Measurements from ENCODE around the gene POU6F2.

The POU6F2 gene

GRCh38 chr7:39415091-39415787 lies 437.5 kb downstream of the POU6F2 start:
- no peak for DNase-seq

DNA sequence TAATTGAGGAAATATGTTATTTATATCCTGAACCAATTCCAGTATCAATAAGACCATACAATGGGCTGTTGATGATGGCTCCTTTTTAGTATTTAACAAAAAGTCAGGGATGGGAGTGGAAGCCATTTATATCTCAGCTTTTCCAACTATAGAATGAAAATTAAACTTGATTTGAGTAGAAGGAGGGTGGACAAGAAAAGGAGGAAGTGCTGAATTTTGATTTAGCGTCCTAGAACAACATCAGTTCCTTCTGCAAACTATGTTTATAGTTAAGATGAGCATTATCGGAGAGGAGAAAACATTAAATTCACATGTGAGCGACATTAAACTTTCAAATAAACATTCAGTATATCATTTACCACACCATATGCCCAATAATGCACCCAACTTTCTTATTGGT lies 439.2 kb downstream of the POU6F2 start:
- DNase-seq: no peak

DNA sequence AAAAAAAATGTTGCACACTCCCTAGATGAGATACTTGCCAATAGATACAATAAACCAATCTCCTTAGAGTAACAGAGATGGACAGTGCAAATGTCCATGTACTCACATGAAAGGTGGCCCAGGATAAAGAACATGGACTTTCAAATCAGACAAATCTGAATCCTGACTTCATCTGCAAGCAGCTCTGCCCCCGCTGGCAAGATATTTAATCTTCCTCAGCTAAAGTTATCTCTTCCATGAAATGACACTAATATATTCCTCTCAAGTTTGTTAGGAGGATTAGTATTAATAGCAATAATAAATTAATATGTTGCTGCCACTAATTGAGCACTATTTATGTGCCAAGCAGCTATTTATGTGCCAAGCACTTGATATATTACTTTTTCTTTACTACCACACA lies 439.9 kb downstream of the POU6F2 start:
- no peak for DNase-seq

- no peak for DNase-seq
Observed at GRCh38 chr7:39421251-39421650, 443.5 kb downstream of the POU6F2 start.

GRCh38 chr7:39421661-39422060 lies 444.0 kb downstream of the POU6F2 start:
- no peak for DNase-seq

GRCh38 chr7:39428221-39428620 lies 450.5 kb downstream of the POU6F2 start:
- DNase-seq: no peak

DNA sequence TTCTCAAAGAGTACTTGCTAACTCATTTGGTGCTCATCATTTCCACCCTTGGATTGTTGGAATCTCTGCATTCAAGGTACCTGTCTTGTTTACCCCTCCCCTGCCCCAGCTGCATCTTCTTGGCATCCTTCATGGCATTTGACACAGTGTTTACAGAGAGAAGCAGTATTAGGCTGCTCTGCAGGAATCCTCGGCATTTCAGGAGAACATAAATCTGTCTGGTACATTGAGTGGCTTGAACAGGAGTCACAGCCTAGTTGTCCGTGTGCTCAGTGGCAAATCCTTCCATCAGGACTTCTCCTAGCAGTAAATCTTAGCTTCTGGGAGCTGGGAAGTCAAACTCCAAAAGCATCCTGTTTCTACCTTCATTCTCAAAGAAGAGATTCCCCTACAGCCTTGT lies 451.7 kb downstream of the POU6F2 start:
- DNase-seq: no peak

GRCh38 chr7:39430441-39430840 lies 452.7 kb downstream of the POU6F2 start:
- DNase-seq: no peak

- DNase-seq: no peak
Observed at GRCh38 chr7:39430909-39431641, 453.4 kb downstream of the POU6F2 start.

GRCh38 chr7:39432368-39432767 lies 454.7 kb downstream of the POU6F2 start:
- no peak for DNase-seq

DNA sequence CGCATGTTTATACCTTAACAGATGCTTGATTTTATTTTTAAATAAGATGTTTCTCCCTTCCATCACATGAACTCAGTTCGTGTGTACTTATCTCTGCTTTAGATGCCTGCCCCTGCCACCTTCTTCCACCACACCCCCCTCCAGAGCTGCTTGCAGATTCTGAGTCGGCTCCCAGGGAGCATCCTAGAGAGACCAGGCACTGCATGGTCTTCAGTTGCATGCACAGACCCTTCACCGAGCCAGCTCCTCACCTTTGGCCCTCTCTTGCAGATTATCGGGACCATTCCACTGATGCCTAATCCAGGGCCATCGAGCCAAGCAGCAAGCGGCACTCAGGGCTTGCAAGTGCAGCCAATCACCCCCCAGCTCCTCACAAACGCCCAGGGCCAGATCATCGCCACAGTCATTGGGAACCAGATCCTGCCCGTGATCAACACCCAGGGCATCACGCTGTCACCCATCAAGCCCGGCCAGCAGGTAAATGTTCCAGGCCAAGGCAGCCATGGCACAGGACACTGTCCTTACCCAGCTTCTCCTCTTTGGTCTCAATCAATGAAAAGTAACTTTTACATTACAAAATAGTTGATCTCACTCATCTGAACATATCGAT lies 455.2 kb downstream of the POU6F2 start:
- no peak for DNase-seq

- DNase-seq: no peak
Observed at GRCh38 chr7:39433550-39433949, 455.8 kb downstream of the POU6F2 start.

- DNase-seq: no peak
Observed at GRCh38 chr7:39434012-39434411, 456.3 kb downstream of the POU6F2 start.

DNA sequence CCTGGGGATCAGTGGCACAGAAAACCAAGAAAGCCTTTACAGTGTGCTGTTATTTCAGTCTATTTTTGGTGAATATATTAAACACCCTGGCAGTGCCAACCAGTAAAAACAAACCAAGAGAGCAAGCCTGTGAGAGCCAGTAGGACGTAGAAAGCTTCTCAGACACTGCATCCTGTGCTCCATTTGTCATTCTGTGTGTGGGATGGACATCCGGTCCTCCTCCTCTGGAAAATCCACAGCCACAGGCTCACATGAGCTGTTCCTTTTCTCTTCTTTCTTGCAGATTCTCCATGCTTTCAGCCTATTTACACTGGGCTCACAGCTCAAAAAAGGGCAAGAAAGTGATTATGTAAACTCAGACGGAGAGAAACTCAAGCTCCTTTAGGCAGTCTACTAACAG lies 468.8 kb downstream of the POU6F2 start:
- DNase-seq: no peak

DNA sequence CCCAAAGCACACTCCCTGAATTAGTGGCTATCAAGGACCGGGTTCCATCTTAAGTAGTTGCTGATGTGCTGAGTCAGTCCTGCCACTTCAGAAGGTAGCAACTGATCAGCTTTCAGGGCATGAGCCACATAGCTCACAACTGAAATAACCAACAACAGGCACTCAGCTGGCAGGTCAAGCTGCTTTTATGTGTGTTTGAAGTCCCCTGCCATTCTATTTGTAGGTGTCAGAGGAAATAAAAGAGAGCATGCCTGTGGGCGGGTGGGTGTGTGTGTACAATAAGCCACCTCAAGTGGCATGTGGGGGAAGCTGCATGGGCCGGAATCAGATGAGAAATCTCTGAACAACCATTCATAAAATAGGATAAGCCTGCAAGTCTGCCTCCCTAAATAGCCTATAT lies 474.2 kb downstream of the POU6F2 start:
- no peak for DNase-seq

GRCh38 chr7:39453743-39454355 lies 476.1 kb downstream of the POU6F2 start:
- DNase-seq: peak; percentile 68

DNA sequence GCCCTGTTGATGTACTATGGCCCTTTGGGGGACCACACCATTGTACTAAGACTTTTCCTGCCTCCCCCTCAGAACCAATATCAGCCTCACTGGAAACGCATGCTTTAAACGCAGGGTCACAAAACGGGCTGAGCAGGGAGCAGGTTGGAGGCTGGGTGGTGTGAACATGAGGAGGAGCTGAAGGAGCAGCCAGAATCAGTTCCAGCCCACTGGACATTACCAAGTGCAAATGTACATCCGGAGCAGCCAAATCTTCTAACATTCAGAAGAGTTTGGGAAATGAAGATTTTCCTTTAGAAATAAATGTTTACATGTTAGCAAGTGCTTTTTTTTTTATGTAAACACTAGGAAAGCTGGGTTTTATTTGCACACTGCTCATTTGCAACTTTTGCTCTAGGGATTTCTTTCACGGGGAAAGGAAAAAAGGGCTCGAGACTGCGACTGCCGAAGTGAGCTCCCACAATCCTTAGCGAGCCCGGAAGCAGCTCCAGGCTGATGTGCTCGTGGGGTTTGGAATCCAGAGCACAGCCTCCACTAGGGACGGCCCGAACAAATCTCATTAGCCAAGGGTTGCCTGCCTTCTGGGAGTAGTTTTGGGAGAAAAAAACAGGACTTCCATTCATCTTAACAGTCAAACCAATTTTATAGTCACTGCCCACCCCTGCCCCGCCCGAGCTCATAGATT lies 480.5 kb downstream of the POU6F2 start:
- no peak for DNase-seq

GRCh38 chr7:39459636-39460035 lies 481.9 kb downstream of the POU6F2 start:
- DNase-seq: no peak

DNA sequence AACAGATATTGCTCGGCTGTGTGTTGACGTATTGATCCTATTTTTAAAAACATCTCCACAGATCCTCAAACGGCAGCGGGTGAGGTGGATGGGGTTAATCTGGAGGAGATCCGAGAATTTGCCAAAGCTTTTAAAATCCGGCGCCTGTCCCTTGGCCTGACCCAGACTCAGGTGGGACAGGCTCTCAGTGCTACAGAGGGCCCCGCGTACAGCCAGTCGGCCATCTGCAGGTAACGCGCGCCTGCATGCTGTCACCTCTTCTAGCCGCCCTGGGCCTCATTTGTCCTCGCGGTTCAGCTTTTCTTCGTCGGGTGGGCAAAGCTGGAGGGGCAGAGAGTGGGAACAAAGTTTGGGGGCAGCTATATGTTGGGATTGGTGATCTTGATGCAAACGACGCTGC lies 482.8 kb downstream of the POU6F2 start:
- DNase-seq: no peak

GRCh38 chr7:39461263-39461820 lies 483.6 kb downstream of the POU6F2 start:
- no peak for DNase-seq

- no peak for DNase-seq
Observed at GRCh38 chr7:39463252-39463651, 485.5 kb downstream of the POU6F2 start.

- no peak for DNase-seq
Observed at GRCh38 chr7:39464350-39465054, 486.8 kb downstream of the POU6F2 start.
